HG03064 (cell line): ENCODE results near the gene ABI3BP.

Experiments
- ATAC-seq: cut with Tn5 transposase; IDR thresholded peaks from one replicate; pipeline ENCODE4 v1.9.1; 2021; ENCODE audit warnings: low read depth; ENCODE audit not compliant: unreplicated experiment

The ABI3BP gene

DNA sequence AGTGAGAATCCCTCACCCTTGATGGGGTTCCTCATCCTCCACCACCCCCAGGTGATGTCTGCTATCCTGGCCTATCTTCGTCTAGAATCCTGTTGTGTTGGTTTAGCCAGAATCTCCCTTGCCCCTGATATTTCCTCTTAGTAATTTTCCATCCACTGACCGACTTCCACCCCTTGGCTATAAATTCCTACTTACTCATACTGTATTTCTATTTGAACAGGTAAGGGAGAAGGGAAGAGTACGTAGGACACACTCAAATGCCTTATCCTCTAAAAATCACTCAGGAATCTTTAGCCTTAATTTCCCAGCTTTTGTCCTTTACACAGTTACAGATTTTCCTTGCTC, 284.6 kb downstream of the ABI3BP start:
- no peak for ATAC-seq

DNA sequence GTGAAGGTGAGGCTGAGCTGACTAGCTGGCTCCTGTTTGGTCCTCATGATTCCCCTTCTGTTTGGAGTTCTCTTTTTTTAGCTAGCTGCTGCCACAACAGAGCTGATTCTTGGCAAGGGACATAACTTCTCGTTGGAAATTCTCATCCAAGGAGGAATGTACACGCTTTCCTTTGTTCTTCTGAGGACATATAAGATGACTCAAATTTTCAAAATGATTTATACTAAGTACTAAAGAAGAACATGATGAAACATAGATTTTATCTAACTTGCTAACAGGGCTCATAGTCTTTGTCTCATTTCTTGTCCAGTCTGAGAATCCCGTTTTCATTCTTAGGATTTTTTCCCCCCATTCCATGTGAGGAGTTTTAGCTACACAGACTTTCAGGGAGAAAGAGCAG, 286.9 kb downstream of the ABI3BP start:
- ATAC-seq: no peak

DNA sequence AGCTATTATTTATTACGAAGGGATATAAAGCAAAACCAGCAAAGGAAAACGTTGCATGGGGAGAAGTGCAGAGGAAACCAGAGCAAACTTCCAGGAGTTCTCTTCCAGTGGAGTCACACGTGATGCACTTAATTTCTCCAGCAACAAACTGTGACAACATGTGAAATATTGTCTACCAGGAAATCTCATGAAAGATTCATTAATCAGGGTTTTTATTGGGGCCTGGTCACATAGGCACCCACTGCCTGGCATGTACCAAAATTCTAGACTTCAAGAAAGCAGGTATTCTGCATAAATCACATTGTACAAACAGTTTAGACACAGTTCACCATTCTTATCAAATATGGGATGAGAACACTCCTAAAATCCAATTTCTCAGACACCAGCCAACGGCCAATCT, 289.4 kb downstream of the ABI3BP start:
- ATAC-seq: no peak

DNA sequence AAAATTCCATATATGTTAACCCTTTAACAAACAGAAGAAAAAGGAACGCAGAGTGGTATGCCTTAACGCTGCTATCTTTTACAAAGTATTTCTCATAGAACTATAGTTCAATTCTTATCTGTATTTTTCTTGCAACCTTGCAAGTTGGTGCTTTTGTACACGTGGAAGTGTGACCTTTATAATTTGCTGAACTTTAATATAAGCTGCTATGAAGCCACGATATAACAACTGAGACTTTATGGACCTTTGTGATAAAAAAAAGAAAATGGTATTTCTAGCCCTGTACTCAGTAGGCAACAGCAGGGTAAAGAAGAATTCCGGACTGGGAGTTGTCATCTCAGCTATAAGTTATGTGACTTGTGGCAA, 290.3 kb downstream of the ABI3BP start:
- no peak for ATAC-seq

DNA sequence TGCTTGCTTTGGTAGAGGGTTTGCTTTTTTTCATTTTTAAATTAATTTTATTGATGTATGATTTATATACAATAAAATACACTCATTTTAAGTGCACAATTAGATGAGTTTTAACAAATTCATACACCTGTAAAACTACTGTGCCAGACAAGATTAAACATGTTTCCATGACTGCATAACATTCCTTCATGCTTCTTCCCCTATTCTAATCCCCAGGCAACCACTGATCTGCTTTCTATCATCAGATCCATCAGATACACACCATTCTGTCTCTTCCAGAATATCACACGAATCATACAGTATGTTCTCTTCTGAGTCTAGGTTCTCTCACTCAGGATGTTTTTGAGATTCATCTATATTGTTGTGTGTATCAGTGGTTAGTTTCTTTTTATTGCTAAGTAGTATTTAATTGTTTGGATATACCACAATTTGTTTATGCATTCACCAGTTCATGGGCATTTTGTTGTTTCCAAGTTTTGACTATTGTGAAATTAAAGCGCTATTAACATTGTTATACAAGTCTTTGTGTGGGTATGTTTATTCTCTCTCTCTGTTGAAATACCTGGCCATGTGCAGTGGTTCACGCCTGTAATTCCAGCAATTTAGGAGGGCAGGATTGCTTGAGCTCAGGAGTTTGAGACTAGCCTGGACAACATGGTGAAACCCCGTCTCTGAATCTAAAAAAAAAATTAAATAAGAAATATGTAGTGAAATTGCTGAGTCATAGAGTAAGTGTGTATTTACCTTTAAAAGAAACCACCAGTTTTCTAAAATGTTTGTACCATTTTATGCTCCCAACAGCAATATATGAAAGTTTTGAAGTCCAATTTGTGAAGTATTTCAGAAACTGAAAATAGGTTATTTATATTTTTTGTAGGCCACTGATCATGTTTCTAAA, 290.9 kb downstream of the ABI3BP start:
- peak; percentile 69 for ATAC-seq

DNA sequence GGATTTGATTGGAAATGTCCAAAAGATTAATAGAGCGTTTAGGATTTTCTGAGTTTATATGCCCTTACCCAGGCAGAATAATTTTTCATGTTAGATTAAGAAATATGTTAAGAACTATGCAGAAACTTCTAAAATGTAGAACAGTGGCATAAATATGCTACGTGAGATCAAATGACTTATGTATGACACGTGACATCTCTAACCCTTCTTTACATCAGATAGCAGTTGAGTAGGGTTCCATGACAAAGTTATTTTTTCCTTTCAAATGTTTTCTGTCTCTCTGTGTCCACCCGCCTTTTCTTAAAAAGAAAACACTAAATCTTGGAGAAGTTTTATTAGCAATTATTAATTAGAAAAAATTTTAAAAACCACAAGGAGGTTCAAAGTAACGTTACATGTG, 292.5 kb downstream of the ABI3BP start:
- no peak for ATAC-seq
